IMR-90 (cell line): ENCODE results near the gene SVBP. TPM values are rescaled to one million over a fixed set of nuclear protein-coding genes. Genes with fewer than 3 reads are reported as not detected.

Experiments used
- ATAC-seq: fragments of 200-7000 bp; cut with Tn5 transposase; 2 replicates; pipeline ENCODE4 v1.9.1; 2020; ENCODE audit warnings: low read depth, mild to moderate bottlenecking, moderate library complexity
- BruUV-seq: library from RNA; stranded (reverse); fragments of 400-500 nt; replicated peaks from 2 replicates; lab custom pipeline; 2021; lab: Mats Ljungman, UMichigan
- CTCF ChIA-PET: fragments of 300-600 bp; formaldehyde crosslinking; extraction: SDS; loops from one replicate; lab custom pipeline; 2021; ENCODE audit warnings: antibody characterized with exemption; lab: Yijun Ruan, JAX
- POLR2A ChIA-PET: fragments of 300-600 bp; sonication (Branson Sonifier 250); formaldehyde crosslinking; loops from one replicate; lab custom pipeline; 2022; ENCODE audit warnings: antibody characterized with exemption; ENCODE audit not compliant: unreplicated experiment; lab: Charles Lee
- DNase-seq: peaks from one replicate; pipeline ENCODE4 v3.0.0; 2013
- H2AFZ ChIP-seq: replicated peaks from 2 replicates; pipeline ENCODE3; 2013; ENCODE audit warnings: low read length, mild to moderate bottlenecking; ENCODE audit not compliant: poor library complexity
- H2AK5ac ChIP-seq: 2 replicates; pipeline ENCODE4 v1.6.1; 2013; ENCODE audit warnings: low read depth, low read length, inconsistent platforms
- H2AK9ac ChIP-seq: replicated peaks from 2 replicates; pipeline ENCODE3; 2013; ENCODE audit warnings: mild to moderate bottlenecking, low read depth, low read length, moderate library complexity; ENCODE audit not compliant: poor library complexity
- H2BK120ac ChIP-seq: 2 replicates; pipeline ENCODE4 v1.6.1; 2013; ENCODE audit warnings: low read depth, low read length, inconsistent platforms
- H2BK15ac ChIP-seq: 3 replicates; pipeline ENCODE4 v1.6.1; 2013; ENCODE audit warnings: low read depth, low read length, inconsistent platforms
- H2BK20ac ChIP-seq: 2 replicates; pipeline ENCODE4 v1.6.1; 2013; ENCODE audit warnings: low read depth, mild to moderate bottlenecking, inconsistent platforms, low read length, moderate library complexity
- H2BK5ac ChIP-seq: 2 replicates; pipeline ENCODE4 v1.6.1; 2013; ENCODE audit warnings: mild to moderate bottlenecking, low read depth, low read length, inconsistent platforms; ENCODE audit not compliant: poor library complexity, severe bottlenecking
- H3K14ac ChIP-seq: replicated peaks from 2 replicates; pipeline ENCODE4 v1.6.1; 2013; ENCODE audit warnings: low read depth, low read length, inconsistent platforms
- H3K18ac ChIP-seq: 2 replicates; pipeline ENCODE4 v1.6.1; 2013; ENCODE audit warnings: low read depth, low read length, control low read depth
- H3K23ac ChIP-seq: 2 replicates; pipeline ENCODE4 v1.6.1; 2013; ENCODE audit warnings: low read depth, low read length, inconsistent platforms
- H3K27ac ChIP-seq: 2 replicates; pipeline ENCODE4 v1.5.1; 2013; ENCODE audit warnings: mild to moderate bottlenecking, control low read depth, low read length; ENCODE audit not compliant: insufficient read depth
- H3K27me3 ChIP-seq: 2 replicates; pipeline ENCODE4 v1.6.1; 2013; ENCODE audit warnings: low read length; ENCODE audit not compliant: control insufficient read depth, insufficient read depth
- H3K36me3 ChIP-seq: 2 replicates; pipeline ENCODE4 v1.6.1; 2013; ENCODE audit warnings: low read length, mixed read lengths; ENCODE audit not compliant: control insufficient read depth, insufficient read depth
- H3K4ac ChIP-seq: 2 replicates; pipeline ENCODE4 v1.6.1; 2013; ENCODE audit warnings: low read depth, low read length, inconsistent platforms
- H3K4me1 ChIP-seq: 2 replicates; pipeline ENCODE4 v1.6.1; 2013; ENCODE audit warnings: low read length, mixed read lengths; ENCODE audit not compliant: control insufficient read depth, insufficient read depth
- H3K4me2 ChIP-seq: 2 replicates; pipeline ENCODE4 v1.6.1; 2013; ENCODE audit warnings: low read depth, mild to moderate bottlenecking, control low read depth, low read length, moderate library complexity
- H3K4me3 ChIP-seq: 2 replicates; pipeline ENCODE4 v1.5.1; 2013; ENCODE audit warnings: low read depth, mild to moderate bottlenecking, control low read depth, low read length, moderate library complexity; ENCODE audit not compliant: insufficient read depth
- H3K56ac ChIP-seq: 2 replicates; pipeline ENCODE4 v1.6.1; 2013; ENCODE audit warnings: low read length, inconsistent platforms; ENCODE audit not compliant: insufficient read depth; ENCODE audit errors: extremely low read depth
- H3K79me1 ChIP-seq, 2 experiments: 2 replicates each; pipeline ENCODE4 v1.6.1; 2013; ENCODE audit warnings: low read length in 2 of 2, inconsistent platforms in 1 of 2, low read depth in 1 of 2
- H3K9ac ChIP-seq: 2 replicates; pipeline ENCODE4 v1.6.1; 2013; ENCODE audit warnings: low read depth, low read length, control low read depth
- H3K9me1 ChIP-seq: 2 replicates; pipeline ENCODE4 v1.6.1; 2013; ENCODE audit warnings: low read length, inconsistent platforms; ENCODE audit not compliant: insufficient read depth
- H3K9me3 ChIP-seq: 2 replicates; pipeline ENCODE4 v1.6.1; 2013; ENCODE audit warnings: low read length; ENCODE audit not compliant: control insufficient read depth, insufficient read depth
- H4K20me1 ChIP-seq: 2 replicates; pipeline ENCODE4 v1.6.1; 2013; ENCODE audit warnings: low read length, inconsistent platforms; ENCODE audit not compliant: insufficient read depth
- H4K5ac ChIP-seq: 2 replicates; pipeline ENCODE4 v1.6.1; 2013; ENCODE audit warnings: mild to moderate bottlenecking, low read depth, low read length, control low read depth
- H4K8ac ChIP-seq, 2 experiments: 2 replicates each; pipeline ENCODE4 v1.6.1; 2013; ENCODE audit warnings: low read depth in 2 of 2, low read length in 2 of 2, control low read depth in 1 of 2, inconsistent platforms in 1 of 2
- H4K91ac ChIP-seq: 2 replicates; pipeline ENCODE4 v1.6.1; 2013; ENCODE audit warnings: low read depth, low read length, inconsistent platforms; ENCODE audit not compliant: insufficient read depth
- CHD1 ChIP-seq: IDR thresholded peaks from 2 replicates; pipeline ENCODE4 v1.6.1; 2012; ENCODE audit warnings: low read depth, low read length, improper control_type of control experiment
- CTCF ChIP-seq: conservative IDR thresholded peaks from 2 replicates; pipeline ENCODE4 v1.5.1; 2012; ENCODE audit warnings: mild to moderate bottlenecking, low read depth, low read length, improper control_type of control experiment
- POLR2A ChIP-seq: IDR thresholded peaks from 2 replicates; pipeline ENCODE4 v1.6.1; 2012; ENCODE audit warnings: mild to moderate bottlenecking, low read depth, low read length
- WGBS, 2 experiments: methylation state at CpG; one replicate each; pipeline versions ENCODE4 v1.1.5 to v1.1.7; 2013; ENCODE audit warnings: missing lambda C conversion rate in 2 of 2; ENCODE audit not compliant: insufficient read length in 1 of 2; ENCODE audit errors: extremely low coverage in 2 of 2; 5-methylcytosine and 5-hydroxymethylcytosine counted together
- dilution Hi-C: fragments of 300-500 bp; cut with HindIII; formaldehyde crosslinking; loops from one replicate; pipeline ENCODE4 v1.14.3; 2018; ENCODE audit warnings: low sequenced_read_pairs; ENCODE audit not compliant: unreplicated experiment
- in situ Hi-C: fragments of 300-500 bp; cut with MboI; formaldehyde crosslinking; loops from 3 replicates; pipeline ENCODE4 v1.14.3; 2019; ENCODE audit warnings: low sequenced_read_pairs, inconsistent platforms, mixed read lengths
- intact Hi-C: fragments of 100-400 bp; cut with micrococcal nuclease; formaldehyde crosslinking; loops from 2 replicates; pipeline ENCODE4 v1.10.0; 2022
- polyA plus RNA-seq, 3 experiments: library from polyadenylated mRNA; depleted of rRNA; stranded (reverse); fragments of >200 nt; gene quantifications; 2 replicates each; pipeline ENCODE4 v1.2.3, GENCODE V29; 2012; ENCODE audit warnings: low replicate concordance in 1 of 3
- total RNA-seq: library from RNA; depleted of rRNA; stranded (reverse); fragments of >200 nt; gene quantifications from 2 replicates; pipeline ENCODE4 v1.2.3, GENCODE V29; 2012
- TF ChIP-seq, protein P1 (sequence below): fragments of 150-350 bp; IDR thresholded peaks from 2 replicates; pipeline ENCODE4 v1.6.1; 2017; ENCODE audit warnings: mild to moderate bottlenecking, antibody characterized with exemption, low read length, low read depth

Gene SVBP
- total and polyA plus RNA-seq, 2 of the 4 experiments (the other 2 are of a cell fraction), result 9.7 to 11.5 TPM

DNA sequence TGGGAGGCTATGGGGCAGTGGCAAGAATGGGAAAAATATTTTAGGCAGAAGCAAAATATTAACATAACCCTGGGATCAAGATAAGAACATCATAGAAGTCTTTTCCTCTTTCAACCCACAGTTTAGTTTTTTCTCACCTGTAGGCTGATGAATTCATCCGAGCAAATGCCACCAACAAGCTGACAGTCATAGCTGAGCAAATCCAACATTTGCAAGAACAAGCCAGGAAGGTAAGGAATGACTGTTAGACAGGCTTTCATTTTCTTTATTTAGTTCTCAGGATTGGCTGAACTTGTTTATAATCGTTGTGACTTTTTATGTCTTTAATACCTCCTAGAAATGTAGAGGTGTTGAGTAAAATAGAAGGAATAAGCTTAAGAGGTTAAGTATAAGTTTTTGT, 43.8 kb downstream of the SVBP start:
- Histone ChIP-seq H3K9ac (no peak overlapping the region), H4K91ac (no peak overlapping the region), H4K20me1 (no peaks in the 10 kb centered on the region; the same call in 1 of the 2 replicates), H2BK15ac (no peak overlapping the region), H2BK120ac (no peak overlapping the region), H3K27me3 (no peaks in the 10 kb centered on the region), H3K4me3 (no peak overlapping the region), H2BK5ac (no peak overlapping the region), H4K8ac (no peak overlapping the region), H3K79me1 (peaks cover 23 to 51% of the 10 kb centered on the region in 2 experiments), H3K4me1 (no peaks in the 10 kb centered on the region), H3K14ac (no peak overlapping the region), H3K56ac (no peak overlapping the region), H2AFZ (no peak overlapping the region), H3K18ac (no peak overlapping the region), H2BK20ac (no peak overlapping the region), H3K4ac (no peak overlapping the region), H3K9me3 (no peaks in the 10 kb centered on the region), H3K9me1 (peaks cover 7% of the 10 kb centered on the region; the same call in 1 of the 2 replicates), H4K5ac (no peak overlapping the region), H3K4me2 (no peak overlapping the region), H3K27ac (no peak overlapping the region), H2AK5ac (no peak overlapping the region), H3K23ac (no peak overlapping the region), H2AK9ac (no peak overlapping the region), H3K36me3 (peaks cover 20% of the 10 kb centered on the region)
- ATAC-seq (no peak), DNase-seq (no peak)
- TF ChIP-seq CHD1, result no peak
- TF ChIP-seq POLR2A, result no peak
- TF ChIP-seq, protein P1, sequence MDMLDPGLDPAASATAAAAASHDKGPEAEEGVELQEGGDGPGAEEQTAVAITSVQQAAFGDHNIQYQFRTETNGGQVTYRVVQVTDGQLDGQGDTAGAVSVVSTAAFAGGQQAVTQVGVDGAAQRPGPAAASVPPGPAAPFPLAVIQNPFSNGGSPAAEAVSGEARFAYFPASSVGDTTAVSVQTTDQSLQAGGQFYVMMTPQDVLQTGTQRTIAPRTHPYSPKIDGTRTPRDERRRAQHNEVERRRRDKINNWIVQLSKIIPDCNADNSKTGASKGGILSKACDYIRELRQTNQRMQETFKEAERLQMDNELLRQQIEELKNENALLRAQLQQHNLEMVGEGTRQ, result no peak
- no peak for TF ChIP-seq CTCF
- ChIA-PET CTCF (no interaction called here), POLR2A (no interaction called here)
- in situ Hi-C loops (no loop called here), dilution Hi-C loops (no loop called here), intact Hi-C loops (no loop called here)
- no TSS peak for BruUV-seq
- WGBS, 2 experiments, result no CpG with 5 or more reads among the region's 2 CpGs
